H1 (cell line): Measurements from ENCODE around the gene FAM174A. TPM values are rescaled to one million over a fixed set of nuclear protein-coding genes. Genes with fewer than 3 reads are reported as not detected.

Experiments
- CTCF ChIA-PET: fragments of 300-600 bp; sonication (Branson Sonifier 250); formaldehyde crosslinking; loops from one replicate; lab custom pipeline; 2021; ENCODE audit not compliant: partially characterized antibody; lab: Charles Lee
- POLR2A ChIA-PET: fragments of 300-600 bp; sonication (Branson Sonifier 250); formaldehyde crosslinking; loops from one replicate; lab custom pipeline; 2021; ENCODE audit warnings: inconsistent platforms; ENCODE audit not compliant: partially characterized antibody; lab: Charles Lee
- DNase-seq, 2 experiments: peaks; one replicate each; pipeline versions ENCODE4 v3.0.0 to v3.0.0-alpha.2; 2010 to 2022; ENCODE audit warnings: low spot score in 2 of 2, low read depth in 1 of 2, mixed read lengths in 1 of 2
- FAIRE-seq: peaks from 2 replicates; lab custom pipeline; 2011; peaks lifted over from hg19 to GRCh38; lab: Jason Lieb, UNC
- H2AFZ ChIP-seq: 2 replicates; pipeline ENCODE4 v1.8.1; 2012; ENCODE audit warnings: low read length, inconsistent platforms
- H2AK5ac ChIP-seq: 2 replicates; pipeline ENCODE4 v1.6.1; 2013; ENCODE audit warnings: low read depth, low read length
- H2BK120ac ChIP-seq: replicated peaks from 2 replicates; pipeline ENCODE3; 2013; ENCODE audit warnings: low read depth, low read length, inconsistent platforms
- H2BK12ac ChIP-seq: 2 replicates; pipeline ENCODE4 v1.6.1; 2013; ENCODE audit warnings: low read depth, low read length
- H2BK15ac ChIP-seq: 2 replicates; pipeline ENCODE4 v1.6.1; 2013; ENCODE audit warnings: low read length
- H2BK20ac ChIP-seq: 2 replicates; pipeline ENCODE4 v1.6.1; 2013; ENCODE audit warnings: low read length
- H2BK5ac ChIP-seq: 2 replicates; pipeline ENCODE4 v1.6.1; 2013; ENCODE audit warnings: low read depth, low read length
- H3K14ac ChIP-seq: 2 replicates; pipeline ENCODE4 v1.6.1; 2013; ENCODE audit warnings: inconsistent platforms; ENCODE audit not compliant: insufficient read length
- H3K18ac ChIP-seq: 2 replicates; pipeline ENCODE4 v1.6.1; 2013; ENCODE audit warnings: low read length; ENCODE audit errors: extremely low read depth
- H3K23ac ChIP-seq: 2 replicates; pipeline ENCODE4 v1.6.1; 2013; ENCODE audit warnings: inconsistent platforms; ENCODE audit not compliant: insufficient read length
- H3K23me2 ChIP-seq: 2 replicates; pipeline ENCODE4 v1.6.1; 2013; ENCODE audit warnings: low read depth, low read length
- H3K27ac ChIP-seq: 2 replicates; pipeline ENCODE4 v1.6.1; 2011; ENCODE audit warnings: low read depth, low read length, inconsistent platforms
- H3K27me3 ChIP-seq, 4 experiments: replicated peaks in 1 of 4; 1 replicate in 1 of 4; 2 replicates in 3 of 4; pipeline versions ENCODE4 v1.6.1 to v1.8.1; 2011 to 2013; ENCODE audit warnings: low read length in 3 of 4, mild to moderate bottlenecking in 3 of 4, inconsistent platforms in 2 of 4, mixed read lengths in 2 of 4, moderate library complexity in 1 of 4; ENCODE audit not compliant: control insufficient read depth in 3 of 4, insufficient read depth in 3 of 4; ENCODE audit errors: extremely low read depth in 1 of 4
- H3K36me3 ChIP-seq, 4 experiments: 2 replicates each; pipeline versions ENCODE4 v1.6.1 to v1.8.1; 2011 to 2013; ENCODE audit warnings: mild to moderate bottlenecking in 4 of 4, low read length in 3 of 4, moderate library complexity in 2 of 4, control low read depth in 1 of 4, inconsistent platforms in 1 of 4; ENCODE audit not compliant: insufficient read depth in 4 of 4, control insufficient read depth in 2 of 4
- H3K4ac ChIP-seq: replicated peaks from 2 replicates; pipeline ENCODE3; 2013; ENCODE audit warnings: low read length, low read depth, mixed read lengths, inconsistent platforms; ENCODE audit not compliant: insufficient read length
- H3K4me1 ChIP-seq, 4 experiments: replicated peaks in 1 of 4; 1 replicate in 1 of 4; 2 replicates in 3 of 4; pipeline versions ENCODE4 v1.6.1 to v1.8.1; 2011 to 2013; ENCODE audit warnings: low read length in 3 of 4, inconsistent platforms in 2 of 4, mixed read lengths in 1 of 4; ENCODE audit not compliant: insufficient read depth in 4 of 4, control insufficient read depth in 3 of 4
- H3K4me2 ChIP-seq, 2 experiments: 2 replicates each; pipeline versions ENCODE4 v1.6.1 to v1.8.1; 2011 to 2013; ENCODE audit warnings: low read depth in 2 of 2, low read length in 2 of 2, control low read depth in 1 of 2, inconsistent platforms in 1 of 2, mild to moderate bottlenecking in 1 of 2; ENCODE audit not compliant: insufficient read depth in 1 of 2
- H3K4me3 ChIP-seq, 4 experiments: fragments of 200-600, 300-600 bp in 1 of 4; sonication (generic), shearing (Covaris generic), sonication (Bioruptor Twin) in 1 of 4; 2 replicates each; pipeline versions ENCODE4 v1.5.1 to v1.8.1; 2011 to 2016; ENCODE audit warnings: low read length in 4 of 4, low read depth in 3 of 4, control low read depth in 2 of 4, inconsistent platforms in 2 of 4, mild to moderate bottlenecking in 2 of 4, mixed read lengths in 1 of 4, moderate library complexity in 1 of 4; ENCODE audit not compliant: insufficient read depth in 2 of 4; ENCODE audit errors: extremely low read depth in 1 of 4
- H3K56ac ChIP-seq: replicated peaks from 2 replicates; pipeline ENCODE3; 2013; ENCODE audit warnings: low read depth, mild to moderate bottlenecking, mixed read lengths, low read length, inconsistent platforms; ENCODE audit not compliant: insufficient read length
- H3K79me1 ChIP-seq: 2 replicates; pipeline ENCODE4 v1.6.1; 2013; ENCODE audit warnings: low read depth, low read length, control low read depth
- H3K79me2 ChIP-seq, 2 experiments: 2 replicates each; pipeline versions ENCODE4 v1.6.1 to v1.8.1; 2012 to 2013; ENCODE audit warnings: low read length in 2 of 2, mild to moderate bottlenecking in 2 of 2, inconsistent platforms in 1 of 2; ENCODE audit not compliant: insufficient read depth in 2 of 2, control insufficient read depth in 1 of 2
- H3K9ac ChIP-seq, 4 experiments: replicated peaks in 1 of 4; 1 replicate in 1 of 4; 2 replicates in 3 of 4; pipeline versions ENCODE4 v1.6.1 to v1.8.1; 2011 to 2013; ENCODE audit warnings: low read depth in 3 of 4, low read length in 3 of 4, control low read depth in 2 of 4, mild to moderate bottlenecking in 2 of 4, moderate library complexity in 2 of 4, inconsistent platforms in 1 of 4; ENCODE audit errors: extremely low read depth in 1 of 4
- H3K9me3 ChIP-seq, 2 experiments: 2 replicates each; pipeline versions ENCODE4 v1.6.1 to v1.8.1; 2012 to 2013; ENCODE audit warnings: mild to moderate bottlenecking in 2 of 2, moderate library complexity in 2 of 2, control low read depth in 1 of 2, inconsistent platforms in 1 of 2, low read depth in 1 of 2, low read length in 1 of 2, mixed read lengths in 1 of 2; ENCODE audit not compliant: insufficient read depth in 2 of 2
- H4K20me1 ChIP-seq, 2 experiments: replicated peaks in 1 of 2; 2 replicates each; pipeline versions ENCODE3 to v1.8.1; 2011 to 2013; ENCODE audit warnings: inconsistent platforms in 2 of 2, low read length in 2 of 2, mild to moderate bottlenecking in 1 of 2; ENCODE audit not compliant: insufficient read depth in 2 of 2, control insufficient read depth in 1 of 2
- H4K5ac ChIP-seq: 2 replicates; pipeline ENCODE4 v1.6.1; 2013; ENCODE audit warnings: low read length, low read depth, mixed read lengths, inconsistent platforms; ENCODE audit not compliant: insufficient read length
- H4K8ac ChIP-seq: 2 replicates; pipeline ENCODE4 v1.8.0; 2013; ENCODE audit warnings: mild to moderate bottlenecking, moderate library complexity, low read length, inconsistent platforms; ENCODE audit not compliant: insufficient read depth; ENCODE audit errors: extremely low read depth
- H4K91ac ChIP-seq: replicated peaks from 2 replicates; pipeline ENCODE3; 2013; ENCODE audit warnings: low read length, mixed read lengths, inconsistent platforms; ENCODE audit not compliant: insufficient read length
- CBX5 ChIP-seq: fragments of 300-800, 300-1000 bp; sonication (generic); IDR thresholded peaks from 2 replicates; pipeline ENCODE4 v1.7.1; 2016; ENCODE audit warnings: antibody characterized with exemption, low read length, low read depth
- CEBPB ChIP-seq: IDR thresholded peaks from 2 replicates; pipeline ENCODE4 v1.6.1; 2012; ENCODE audit warnings: low read depth, low read length
- E2F6 ChIP-seq: IDR thresholded peaks from 2 replicates; pipeline ENCODE4 v1.6.1; 2012; ENCODE audit warnings: inconsistent platforms
- EZH2 ChIP-seq: fragments of 200-600 bp; sonication (generic); IDR thresholded peaks from 2 replicates; pipeline ENCODE4 v1.7.1; 2012; ENCODE audit warnings: low read depth, mild to moderate bottlenecking, moderate library complexity, low read length, inconsistent platforms; ENCODE audit not compliant: severe bottlenecking
- PHF8 ChIP-seq: fragments of 200-600 bp; sonication (generic); conservative IDR thresholded peaks from 2 replicates; pipeline ENCODE4 v1.7.1; 2012; ENCODE audit warnings: low read depth, mild to moderate bottlenecking, inconsistent platforms, low read length, moderate library complexity
- SP4 ChIP-seq: IDR thresholded peaks from 2 replicates; pipeline ENCODE4 v1.6.1; 2012; ENCODE audit warnings: low read length, inconsistent platforms
- WGBS, 2 experiments: shearing (Covaris generic) in 1 of 2; methylation state at CpG; one replicate each; pipeline versions ENCODE4 v1.1.6 to v1.1.7; 2013 to 2015; ENCODE audit warnings: low lambda C conversion rate in 2 of 2, mixed read lengths in 2 of 2, inconsistent platforms in 1 of 2, low coverage in 1 of 2, missing lambda C conversion rate in 1 of 2; ENCODE audit not compliant: insufficient replicate concordance in 2 of 2, insufficient coverage in 1 of 2, insufficient read length in 1 of 2; ENCODE audit errors: extremely low coverage in 1 of 2, missing lambda C conversion rate in 1 of 2; 5-methylcytosine and 5-hydroxymethylcytosine counted together
- polyA plus RNA-seq, 7 experiments: library from polyadenylated mRNA; depleted of rRNA in 3 of 7; stranded (reverse) in 5 of 7; unstranded in 2 of 7; fragments of >200 nt in 5 of 7; fragments of 200-250 nt in 2 of 7; gene quantifications; 1 replicate in 5 of 7; 2 replicates in 1 of 7; 4 replicates in 1 of 7; pipeline versions ENCODE4 v1.2.1 to v1.2.3, GENCODE V29; 2011 to 2013; ENCODE audit warnings: missing spikeins in 2 of 7, mixed read lengths in 2 of 7
- total RNA-seq: library from RNA; stranded (reverse); fragmentation: NEBNext Ultra II Directional; extraction: Animal tissue kit (Norgen Biotek cat#: 25700); gene quantifications from 2 replicates; pipeline ENCODE4 v1.2.1, GENCODE V29; 2021

FAM174A gene
- total and polyA plus RNA-seq, 2 of the 8 experiments (the other 6 are each of a cell fraction or from before 2014, with no cell fraction given) = 3.9 to 5.3 TPM

- Histone ChIP-seq H2BK120ac (no peak overlapping the region), H2BK5ac (no peak overlapping the region), H3K4me2 (no peak overlapping the region), H4K5ac (no peak overlapping the region), H3K14ac (no peak overlapping the region), H3K9ac (no peak overlapping the region), H2BK20ac (no peak overlapping the region), H3K23ac (no peak overlapping the region), H2AK5ac (no peak overlapping the region), H3K56ac (no peak overlapping the region), H3K9me3 (no peaks in the 10 kb centered on the region), H4K8ac (no peak overlapping the region), H3K18ac (no peak overlapping the region), H3K79me2 (no peaks in the 10 kb centered on the region), H3K23me2 (no peaks in the 10 kb centered on the region), H3K27me3 (no peaks in the 10 kb centered on the region), H3K79me1 (no peaks in the 10 kb centered on the region), H3K27ac (no peak overlapping the region), H2BK12ac (no peak overlapping the region), H2AFZ (no peak overlapping the region), H4K91ac (no peak overlapping the region), H3K36me3 (no peaks in the 10 kb centered on the region), H3K4me1 (no peaks in the 10 kb centered on the region), H3K4ac (no peak overlapping the region), H2BK15ac (no peak overlapping the region), H3K4me3 (no peak overlapping the region), H4K20me1 (no peaks in the 10 kb centered on the region)
- DNase-seq (no peak), FAIRE-seq (no peak)
- WGBS, 2 experiments = 95% methylated on average over 2 of the region's 2 CpGs; no CpG with 5 or more reads in 1 of the 2 experiments
- ChIA-PET CTCF (interaction anchor here (1.5 kb wide), 1 partner anchor 744 kb away, joined by 6 read pairs; no protein-coding TSS in a partner anchor), POLR2A (no interaction called here)
- TF ChIP-seq CBX5 (no peak), E2F6 (no peak), PHF8 (no peak), CEBPB (no peak), EZH2 (no peak), SP4 (no peak)
These were observed 68.0 kb downstream of the FAM174A start for GRCh38 chr5:100603141-100603540.
